ELR (cell line): Measurements from ENCODE around the gene RTTN.
"Not testable (repeated sequence)": the region's sequence is repeated elsewhere in the genome, so short reads cannot be mapped to it uniquely, and the experiment has no call there.

Experiments used
- DNase-seq: peaks from one replicate; pipeline ENCODE4 v3.0.0-alpha.2; 2015; ENCODE audit warnings: low read depth

Gene RTTN

GRCh38 chr18:70205421-70206397 lies at the start of gene RTTN:
Gene RTTN (minus strand): TSS chr18:70205687. CDS start chr18:70205658, 29 bp downstream.
- DNase-seq = peak; percentile 95

DNA sequence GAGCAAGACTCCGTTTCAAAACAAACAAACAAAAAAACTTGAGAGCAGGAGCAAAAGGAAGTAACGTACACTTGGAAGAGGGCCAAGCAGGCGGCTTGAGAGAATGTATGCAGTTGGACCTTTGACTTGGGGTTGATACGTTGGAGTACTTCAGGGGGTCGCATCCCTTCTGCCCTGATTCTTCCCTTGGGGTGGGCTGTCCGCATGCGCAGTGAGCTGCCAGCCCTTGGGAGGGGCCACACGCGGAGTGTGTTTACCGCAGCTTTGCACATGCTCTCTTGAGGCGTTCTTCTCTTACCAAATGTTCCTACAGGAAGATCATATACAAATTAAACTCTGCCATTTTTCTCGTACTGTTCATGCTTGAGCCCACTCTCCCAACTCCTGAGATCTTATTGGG lies 45.3 kb upstream of the RTTN start:
- no peak for DNase-seq

DNA sequence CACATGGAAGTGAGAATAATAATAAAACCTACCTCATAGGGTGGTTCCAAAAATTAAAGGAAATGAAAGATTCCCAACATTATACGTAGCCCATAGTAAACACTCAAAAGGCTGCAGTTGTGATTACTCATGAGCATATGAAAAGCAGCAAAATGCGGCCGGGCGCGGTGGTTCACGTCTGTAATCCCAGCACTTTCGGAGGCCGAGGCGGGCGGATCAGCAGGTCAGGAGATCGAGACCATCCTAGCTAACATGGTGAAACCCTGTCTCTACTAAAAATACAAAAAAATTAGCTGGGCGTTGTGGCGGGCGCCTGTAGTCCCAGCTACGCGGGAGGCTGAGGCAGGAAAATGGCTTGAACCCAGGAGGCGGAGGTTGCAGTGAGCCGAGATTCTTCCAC lies 44.4 kb upstream of the RTTN start:
- DNase-seq = not testable (repeated sequence)

DNA sequence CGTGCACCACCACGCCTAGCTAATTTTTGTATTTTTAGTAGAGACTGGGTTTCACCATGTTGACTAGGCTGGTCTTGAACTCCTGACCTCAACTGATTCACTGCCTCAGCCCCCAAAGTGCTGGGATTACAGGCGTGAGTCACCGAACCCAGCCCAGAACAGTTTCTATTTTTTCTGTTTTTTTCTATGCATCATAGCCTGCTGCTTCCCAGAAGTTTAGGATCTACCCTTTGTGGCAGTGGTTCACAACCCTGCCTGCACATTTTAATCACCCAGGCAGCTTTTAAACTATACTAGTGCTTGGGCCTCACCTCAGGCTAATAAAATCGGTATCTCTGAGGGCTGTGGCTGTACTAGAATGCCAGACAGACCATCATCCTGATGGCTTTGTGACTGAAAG lies 43.6 kb upstream of the RTTN start:
- DNase-seq = peak; percentile 69

DNA sequence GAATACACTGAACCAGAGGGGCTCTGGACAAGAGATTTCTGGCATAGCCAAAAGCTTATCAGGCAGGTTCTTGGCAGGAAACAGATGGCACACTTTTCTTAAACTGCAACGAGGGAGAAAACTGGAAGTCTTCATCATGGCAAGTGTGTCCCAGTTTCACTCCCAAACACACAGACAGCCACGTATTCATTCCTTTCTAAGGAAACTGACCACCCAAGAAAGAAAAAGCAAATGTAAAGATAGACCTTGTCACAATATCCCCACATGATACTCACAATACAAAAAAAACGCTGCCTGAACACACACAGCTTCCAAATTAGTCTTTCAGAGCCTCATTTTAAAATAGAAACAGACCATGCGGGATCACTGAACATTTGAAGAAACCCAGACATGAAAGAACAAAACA lies 40.6 kb upstream of the RTTN start:
- no peak for DNase-seq

GRCh38 chr18:70243131-70243929 lies 37.8 kb upstream of the RTTN start:
- no peak for DNase-seq

- DNase-seq = not testable (repeated sequence)
These were observed 31.4 kb upstream of the RTTN start for GRCh38 chr18:70236921-70237320.

- DNase-seq = no peak
These were observed 30.0 kb upstream of the RTTN start for GRCh38 chr18:70235478-70235877.

- peak; percentile 53 for DNase-seq
These were observed 29.4 kb upstream of the RTTN start for GRCh38 chr18:70234667-70235459.

DNA sequence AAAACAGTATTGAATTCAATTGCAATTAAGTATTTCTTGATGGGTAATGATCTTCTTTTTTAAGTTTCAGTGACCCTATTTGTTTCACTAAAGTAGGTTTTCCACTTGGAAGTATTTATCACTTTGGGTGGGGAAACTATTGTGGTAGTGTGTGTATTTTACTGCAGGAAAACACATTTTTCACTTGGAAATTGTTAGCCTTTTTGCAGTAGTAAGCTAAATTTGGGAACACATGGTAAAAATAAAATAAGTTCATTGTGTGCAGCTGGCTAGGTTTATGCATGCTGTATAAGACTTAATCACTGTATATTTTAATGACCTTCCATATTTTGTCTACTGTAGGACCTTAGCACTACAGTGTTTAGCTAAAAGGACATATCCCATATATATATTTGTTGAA lies 28.5 kb upstream of the RTTN start:
- DNase-seq = no peak

GRCh38 chr18:70232261-70232660 lies 26.8 kb upstream of the RTTN start:
- DNase-seq = no peak

DNA sequence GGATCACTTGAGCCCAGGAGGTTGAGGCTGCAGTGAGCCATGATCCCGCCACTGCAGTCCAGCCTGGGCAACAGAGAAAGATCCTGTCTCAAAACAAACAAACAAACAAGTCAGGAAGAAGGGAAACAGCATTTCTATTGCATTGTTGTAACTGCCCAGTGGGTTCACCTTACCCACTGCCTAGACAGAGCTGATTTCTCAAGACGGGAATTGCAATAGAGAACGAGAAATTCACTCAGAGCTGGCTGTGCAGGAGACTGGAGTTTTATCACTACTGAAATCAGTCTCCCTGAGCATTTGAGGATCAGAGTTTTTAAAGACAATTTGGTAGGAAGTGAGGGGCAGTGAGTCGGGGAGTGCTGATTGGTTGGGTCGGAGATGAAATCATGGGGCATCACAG lies 24.2 kb upstream of the RTTN start:
- DNase-seq = no peak

DNA sequence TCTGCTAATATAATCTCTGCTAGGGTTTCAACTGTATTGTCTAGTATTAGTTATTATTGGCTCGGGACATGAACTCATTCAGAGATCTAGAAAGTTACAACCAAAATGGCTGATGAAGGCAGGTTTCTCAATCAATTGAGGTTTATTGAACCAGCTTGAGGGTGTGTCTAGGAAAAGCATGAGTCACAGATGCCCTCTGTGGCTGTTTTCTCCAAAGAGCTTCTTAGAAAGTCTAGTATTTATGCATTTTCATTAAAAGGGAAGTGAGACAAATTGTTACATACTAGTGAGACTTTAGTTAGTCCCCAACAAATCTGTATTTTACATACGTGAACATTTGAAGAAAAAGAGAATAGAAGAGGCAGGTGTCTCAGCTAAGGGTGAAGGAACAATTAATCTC lies 23.0 kb upstream of the RTTN start:
- DNase-seq = peak; percentile 27

DNA sequence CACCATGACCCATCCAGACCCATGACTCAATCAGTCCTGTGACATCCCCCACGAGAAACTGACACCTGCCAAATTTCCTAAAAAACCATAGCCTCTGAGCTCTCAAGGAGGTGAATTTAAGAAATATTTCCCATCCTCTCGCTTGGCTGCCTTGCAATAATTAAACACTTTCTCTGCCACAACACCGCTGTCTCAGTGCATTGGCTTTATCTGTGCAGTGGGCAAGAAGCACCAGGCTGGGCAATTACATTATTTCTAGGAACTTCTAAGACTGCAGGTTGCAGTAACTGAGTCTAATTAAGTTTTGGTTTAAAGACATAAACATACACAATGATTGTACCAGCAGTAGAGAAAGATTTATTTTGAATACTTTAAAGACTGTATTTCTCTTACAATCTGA lies 22.0 kb upstream of the RTTN start:
- DNase-seq = no peak

GRCh38 chr18:70221915-70222278 lies 16.4 kb upstream of the RTTN start:
- DNase-seq = no peak

DNA sequence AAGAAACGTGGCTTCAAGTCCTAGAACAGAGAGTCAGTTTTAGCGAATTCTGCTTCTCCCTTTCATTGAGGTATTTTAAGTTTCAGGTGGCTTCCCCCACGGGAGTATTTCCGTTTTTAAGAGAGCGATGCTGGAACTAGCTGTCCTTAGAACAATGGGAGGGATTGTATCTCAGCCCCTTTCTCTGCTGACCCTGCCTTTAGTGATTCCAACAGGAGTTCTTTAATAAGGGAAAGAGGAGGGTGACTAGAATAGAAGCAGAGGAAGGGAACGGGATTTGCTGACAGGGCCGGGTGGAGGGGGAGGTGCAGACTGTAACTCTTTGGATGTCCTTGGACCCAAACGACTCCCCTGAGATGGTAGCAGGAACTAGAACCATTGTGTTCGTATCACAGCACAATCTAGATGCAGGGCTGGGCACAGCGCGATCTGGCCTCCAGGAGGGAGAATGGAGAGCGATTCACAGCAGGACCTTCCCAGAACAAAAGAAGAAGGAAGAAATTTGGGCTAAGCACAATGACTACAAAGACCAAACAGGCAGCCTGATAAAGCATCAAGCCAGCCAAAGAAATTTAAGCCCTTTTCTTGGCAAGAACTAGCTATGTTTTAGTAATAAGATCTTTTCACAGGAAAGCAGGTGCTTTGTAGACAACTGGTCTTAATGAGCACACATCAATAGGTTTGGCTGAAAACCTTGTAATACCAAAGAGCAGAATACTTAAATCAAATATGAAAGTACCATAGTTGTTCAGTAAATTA lies 15.8 kb upstream of the RTTN start:
- no peak for DNase-seq

DNA sequence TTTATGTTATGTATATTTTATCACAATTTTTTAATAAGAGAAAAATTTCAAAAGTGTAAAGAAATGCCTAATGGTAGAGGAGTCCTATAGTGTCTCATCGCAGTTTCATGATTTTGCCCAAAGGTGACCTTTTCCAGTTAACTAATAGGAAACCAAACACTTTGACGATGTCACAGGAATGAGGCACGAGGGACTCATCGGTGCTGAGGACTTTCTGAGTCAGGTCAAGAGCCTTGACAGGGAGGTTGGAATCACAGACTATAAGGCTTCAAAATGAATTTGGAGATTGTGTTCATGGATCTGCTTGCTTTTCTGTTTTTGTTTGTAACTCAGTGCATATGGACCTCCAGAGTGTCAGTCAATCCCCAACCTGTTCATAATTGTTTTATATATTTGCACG lies 15.1 kb upstream of the RTTN start:
- DNase-seq = no peak

DNA sequence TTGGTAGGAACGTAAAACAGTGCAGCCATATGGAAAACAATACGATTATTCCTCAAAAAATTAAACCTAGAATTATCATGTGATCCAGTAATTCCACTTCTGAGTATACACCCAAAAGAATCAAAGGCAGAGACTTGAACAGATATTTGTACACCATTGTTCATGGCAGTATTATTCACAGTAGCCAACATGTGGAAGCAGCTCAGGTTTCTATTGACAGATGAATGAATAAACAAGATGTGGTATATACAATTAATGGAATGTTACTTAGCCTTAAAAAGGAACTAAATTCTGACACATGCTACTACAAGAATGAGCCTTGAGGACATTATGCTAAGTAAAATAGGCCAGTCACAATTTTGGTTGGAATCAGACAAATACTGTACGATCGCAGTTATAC lies 14.2 kb upstream of the RTTN start:
- DNase-seq = no peak

DNA sequence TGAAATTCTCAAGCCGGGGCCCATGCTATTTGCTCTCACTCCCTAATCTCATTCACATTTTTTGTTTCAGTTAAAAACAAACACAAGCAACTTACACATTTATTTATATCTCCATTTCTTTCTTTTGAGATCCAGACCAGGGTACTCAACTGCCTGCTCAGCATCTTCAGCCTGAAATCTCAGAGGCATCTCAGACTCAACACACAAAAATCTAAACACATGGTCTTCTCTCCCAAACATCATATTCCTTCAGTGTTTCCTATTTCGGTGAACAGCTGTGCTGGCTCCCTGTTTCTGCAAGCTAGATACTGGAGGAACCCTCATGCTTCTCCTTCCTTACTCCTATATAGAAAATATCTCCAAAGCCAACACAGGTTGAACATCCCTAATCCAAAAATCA lies 11.3 kb upstream of the RTTN start:
- DNase-seq = no peak

DNA sequence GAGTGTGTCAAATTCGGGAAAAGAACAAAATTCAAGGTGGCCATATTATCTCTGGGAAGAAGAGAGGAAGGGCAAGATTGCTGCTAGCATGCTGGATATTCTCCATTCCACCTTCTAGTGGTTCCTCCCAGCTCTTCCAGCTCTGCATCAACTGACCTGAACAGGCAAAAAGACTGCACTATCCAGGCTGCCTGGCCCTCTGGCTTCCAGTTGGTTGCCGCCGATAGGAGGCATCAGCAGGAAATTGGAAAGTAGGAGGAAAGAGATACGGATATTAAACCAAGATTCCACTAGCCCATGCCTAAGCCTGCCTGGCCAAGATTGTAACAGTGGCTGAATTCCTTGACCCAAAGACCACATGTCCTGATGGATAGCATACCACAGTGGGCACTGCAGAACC lies 1.7 kb upstream of the RTTN start:
- DNase-seq = no peak

- DNase-seq = no peak
These were observed 5.2 kb downstream of the RTTN start for GRCh38 chr18:70200286-70200685.

DNA sequence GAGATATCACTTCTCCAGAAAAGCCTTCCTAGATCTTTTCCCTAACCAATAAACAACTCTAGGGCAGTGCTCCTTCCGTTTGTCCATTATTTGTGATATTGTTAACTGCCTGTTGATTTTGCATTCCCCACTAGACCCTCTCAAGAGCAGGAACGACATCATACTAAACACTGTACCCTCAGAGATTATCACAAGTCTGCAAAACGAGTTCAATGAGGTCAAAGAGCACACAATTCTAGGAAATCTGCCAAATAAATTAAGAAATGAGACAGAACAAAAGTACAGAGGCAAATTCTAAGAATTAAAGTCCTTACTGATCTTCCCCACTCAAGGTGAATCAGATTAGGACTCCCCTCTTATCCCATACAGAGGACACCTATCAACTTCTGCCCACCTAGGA lies 7.6 kb downstream of the RTTN start:
- no peak for DNase-seq
